Stimulated activated effector memory CD8-positive, alpha-beta T cell treated with anti-CD3 and anti-CD28 coated beads, Interleukin-12 subunit alpha, Interleukin-12 subunit beta, amount 100 ng/mL, for 72 hours (primary cell): ENCODE results near the gene KRT32.

Source experiments
- ATAC-seq: fragments of 150-1000 bp; cut with Tn5 transposase; 2 replicates; pipeline ENCODE4 v1.10.0; 2021
- DNase-seq, 2 donors: peaks; one replicate each; pipeline ENCODE4 v3.0.0; 2021 to 2022; ENCODE audit warnings: low spot score in 2 of 2
- H3K27ac Mint-ChIP-seq: one replicate; pipeline ENCODE4 v1.8.0; 2022; ENCODE audit warnings: mild to moderate bottlenecking, mixed read lengths
- H3K36me3 Mint-ChIP-seq: one replicate; pipeline ENCODE4 v1.8.0; 2022; ENCODE audit warnings: mild to moderate bottlenecking, mixed read lengths
- H3K4me1 Mint-ChIP-seq: one replicate; pipeline ENCODE4 v1.8.0; 2022; ENCODE audit warnings: mixed read lengths
- H3K4me3 Mint-ChIP-seq: one replicate; pipeline ENCODE4 v1.8.0; 2022; ENCODE audit warnings: mild to moderate bottlenecking, mixed read lengths
- H3K9me3 Mint-ChIP-seq: one replicate; pipeline ENCODE4 v1.8.0; 2022; ENCODE audit warnings: mixed read lengths

The KRT32 gene

GRCh38 chr17:41456204-41456603, 11.0 kb downstream of the KRT32 start:
- no peak for ATAC-seq
- H3K36me3 Mint-ChIP-seq, result no peaks in the 10 kb centered on the region
- no peaks in the 10 kb centered on the region for H3K4me1 Mint-ChIP-seq
- no peak overlapping the region for H3K27ac Mint-ChIP-seq
- no peak for DNase-seq
- H3K9me3 Mint-ChIP-seq, result no peaks in the 10 kb centered on the region
- H3K4me3 Mint-ChIP-seq, result no peak overlapping the region

GRCh38 chr17:41455236-41455635, 11.9 kb downstream of the KRT32 start:
- ATAC-seq (no peak), DNase-seq (no peak)
- no peaks in the 10 kb centered on the region for H3K36me3 Mint-ChIP-seq
- no peak overlapping the region for H3K4me3 Mint-ChIP-seq
- H3K9me3 Mint-ChIP-seq, result no peaks in the 10 kb centered on the region
- no peak overlapping the region for H3K27ac Mint-ChIP-seq
- no peaks in the 10 kb centered on the region for H3K4me1 Mint-ChIP-seq

GRCh38 chr17:41453066-41453465, 14.1 kb downstream of the KRT32 start:
- H3K27ac Mint-ChIP-seq, result no peak overlapping the region
- no peak for DNase-seq
- H3K4me1 Mint-ChIP-seq, result no peaks in the 10 kb centered on the region

GRCh38 chr17:41452281-41452680, 14.9 kb downstream of the KRT32 start:
- H3K36me3 Mint-ChIP-seq, result no peaks in the 10 kb centered on the region
- no peaks in the 10 kb centered on the region for H3K9me3 Mint-ChIP-seq
- ATAC-seq (no peak), DNase-seq (no peak)
- no peaks in the 10 kb centered on the region for H3K4me1 Mint-ChIP-seq
- no peak overlapping the region for H3K4me3 Mint-ChIP-seq
- H3K27ac Mint-ChIP-seq, result no peak overlapping the region

More at GRCh38 chr17:41453066-41453465, 14.1 kb downstream of the KRT32 start:
- H3K9me3 Mint-ChIP-seq, result no peaks in the 10 kb centered on the region
- H3K4me3 Mint-ChIP-seq, result no peak overlapping the region
- ATAC-seq, result no peak
- no peaks in the 10 kb centered on the region for H3K36me3 Mint-ChIP-seq

- Mint-ChIP-seq H3K4me3 (no peak overlapping the region), H3K27ac (no peak overlapping the region), H3K9me3 (no peaks in the 10 kb centered on the region), H3K36me3 (no peaks in the 10 kb centered on the region), H3K4me1 (no peaks in the 10 kb centered on the region)
- DNase-seq, result no peak
- no peak for ATAC-seq
Observed at GRCh38 chr17:41451154-41451728, 15.9 kb downstream of the KRT32 start.

- no peak overlapping the region for H3K27ac Mint-ChIP-seq
- H3K36me3 Mint-ChIP-seq, result no peaks in the 10 kb centered on the region
- H3K9me3 Mint-ChIP-seq, result no peaks in the 10 kb centered on the region
- H3K4me1 Mint-ChIP-seq, result no peaks in the 10 kb centered on the region
- DNase-seq, result no peak
- ATAC-seq, result no peak
- H3K4me3 Mint-ChIP-seq, result no peak overlapping the region
Observed at GRCh38 chr17:41449008-41449407, 18.2 kb downstream of the KRT32 start.

GRCh38 chr17:41448506-41448905, 18.7 kb downstream of the KRT32 start:
- no peaks in the 10 kb centered on the region for H3K9me3 Mint-ChIP-seq

GRCh38 chr17:41446806-41447205, 20.4 kb downstream of the KRT32 start:
- H3K27ac Mint-ChIP-seq, result peak overlapping the region; percentile 21
- H3K4me3 Mint-ChIP-seq, result no peak overlapping the region
- H3K36me3 Mint-ChIP-seq, result no peaks in the 10 kb centered on the region
- no peak for ATAC-seq
- no peaks in the 10 kb centered on the region for H3K9me3 Mint-ChIP-seq
- no peaks in the 10 kb centered on the region for H3K4me1 Mint-ChIP-seq
- no peak for DNase-seq

More at GRCh38 chr17:41448506-41448905, 18.7 kb downstream of the KRT32 start:
- no peak for DNase-seq
- no peak for ATAC-seq
- no peak overlapping the region for H3K27ac Mint-ChIP-seq
- H3K4me1 Mint-ChIP-seq, result no peaks in the 10 kb centered on the region
- no peaks in the 10 kb centered on the region for H3K36me3 Mint-ChIP-seq
- no peak overlapping the region for H3K4me3 Mint-ChIP-seq

- Mint-ChIP-seq H3K9me3 (no peaks in the 10 kb centered on the region), H3K36me3 (no peaks in the 10 kb centered on the region), H3K27ac (no peak overlapping the region), H3K4me1 (no peaks in the 10 kb centered on the region), H3K4me3 (no peak overlapping the region)
- ATAC-seq (no peak), DNase-seq (no peak)
Observed at GRCh38 chr17:41444640-41445039, 22.5 kb downstream of the KRT32 start.

- peak; percentile 45 for ATAC-seq
- H3K4me1 Mint-ChIP-seq, result no peaks in the 10 kb centered on the region
- no peak for DNase-seq
- no peak overlapping the region for H3K4me3 Mint-ChIP-seq
- H3K9me3 Mint-ChIP-seq, result no peaks in the 10 kb centered on the region
- H3K27ac Mint-ChIP-seq, result no peak overlapping the region
- H3K36me3 Mint-ChIP-seq, result no peaks in the 10 kb centered on the region
Observed at GRCh38 chr17:41444186-41444585, 23.0 kb downstream of the KRT32 start.

GRCh38 chr17:41442739-41443138, 24.4 kb downstream of the KRT32 start:
- Mint-ChIP-seq H3K36me3 (no peaks in the 10 kb centered on the region), H3K4me1 (no peaks in the 10 kb centered on the region), H3K27ac (no peak overlapping the region), H3K4me3 (no peak overlapping the region), H3K9me3 (no peaks in the 10 kb centered on the region)
- DNase-seq, result no peak
- ATAC-seq, result no peak

- no peaks in the 10 kb centered on the region for H3K36me3 Mint-ChIP-seq
- DNase-seq, result no peak
- H3K4me1 Mint-ChIP-seq, result no peaks in the 10 kb centered on the region
- H3K4me3 Mint-ChIP-seq, result no peak within 1 kb of the TSS
- ATAC-seq, result no peak
- no peaks in the 10 kb centered on the region for H3K9me3 Mint-ChIP-seq
- H3K27ac Mint-ChIP-seq, result no peak within 1 kb of the TSS
Observed at GRCh38 chr17:41440531-41441033, 26.6 kb downstream of the KRT32 start, which contains the start of gene KRT38. Gene KRT38, minus strand, starts transcription at chr17:41440983. Its CDS starts 62 bp downstream, at chr17:41440921.

GRCh38 chr17:41439375-41439774, 27.8 kb downstream of the KRT32 start:
- no peaks in the 10 kb centered on the region for H3K4me1 Mint-ChIP-seq
- no peak overlapping the region for H3K4me3 Mint-ChIP-seq
- ATAC-seq (no peak), DNase-seq (no peak)
- H3K36me3 Mint-ChIP-seq, result no peaks in the 10 kb centered on the region
- H3K27ac Mint-ChIP-seq, result no peak overlapping the region
- no peaks in the 10 kb centered on the region for H3K9me3 Mint-ChIP-seq

- DNase-seq (no peak), ATAC-seq (no peak)
- Mint-ChIP-seq H3K27ac (no peak overlapping the region), H3K4me1 (no peaks in the 10 kb centered on the region), H3K4me3 (no peak overlapping the region), H3K9me3 (no peaks in the 10 kb centered on the region), H3K36me3 (no peaks in the 10 kb centered on the region)
Observed at GRCh38 chr17:41437769-41438168, 29.4 kb downstream of the KRT32 start.

GRCh38 chr17:41437254-41437653, 29.9 kb downstream of the KRT32 start:
- no peaks in the 10 kb centered on the region for H3K4me1 Mint-ChIP-seq
- H3K4me3 Mint-ChIP-seq, result no peak overlapping the region
- no peak overlapping the region for H3K27ac Mint-ChIP-seq
- no peak for DNase-seq
- no peaks in the 10 kb centered on the region for H3K36me3 Mint-ChIP-seq
- no peak for ATAC-seq
- H3K9me3 Mint-ChIP-seq, result no peaks in the 10 kb centered on the region

- H3K36me3 Mint-ChIP-seq, result no peaks in the 10 kb centered on the region
- H3K9me3 Mint-ChIP-seq, result no peaks in the 10 kb centered on the region
- ATAC-seq (no peak), DNase-seq (no peak)
- no peaks in the 10 kb centered on the region for H3K4me1 Mint-ChIP-seq
- no peak overlapping the region for H3K27ac Mint-ChIP-seq
- H3K4me3 Mint-ChIP-seq, result no peak overlapping the region
Observed at GRCh38 chr17:41434415-41434814, 32.8 kb downstream of the KRT32 start.

- DNase-seq (no peak), ATAC-seq (no peak)
- H3K4me3 Mint-ChIP-seq, result no peak overlapping the region
- no peaks in the 10 kb centered on the region for H3K9me3 Mint-ChIP-seq
- no peaks in the 10 kb centered on the region for H3K36me3 Mint-ChIP-seq
- no peak overlapping the region for H3K27ac Mint-ChIP-seq
- H3K4me1 Mint-ChIP-seq, result no peaks in the 10 kb centered on the region
Observed at GRCh38 chr17:41434005-41434404, 33.2 kb downstream of the KRT32 start.
